PFSK-1 (cell line): ENCODE data around the gene DDI2.

ENCODE experiments used
- POLR2AphosphoS5 ChIP-seq: IDR thresholded peaks from 2 replicates; pipeline ENCODE4 v1.6.1; 2012; ENCODE audit warnings: low read depth, mild to moderate bottlenecking, control low read depth, low read length, moderate library complexity
- REST ChIP-seq, 2 experiments: IDR thresholded peaks; 2 replicates each; pipeline versions ENCODE4 v1.6.1 to v1.8.0; 2011 to 2012; ENCODE audit warnings: low read depth in 2 of 2, low read length in 2 of 2, control low read depth in 1 of 2, inconsistent platforms in 1 of 2, mild to moderate bottlenecking in 1 of 2, moderate library complexity in 1 of 2; ENCODE audit not compliant: insufficient read depth in 1 of 2
- SIN3A ChIP-seq: IDR thresholded peaks from 2 replicates; pipeline ENCODE4 v1.6.1; 2012; ENCODE audit warnings: mild to moderate bottlenecking, low read length, moderate library complexity, borderline replicate concordance; ENCODE audit not compliant: insufficient read depth
- TAF1 ChIP-seq: IDR thresholded peaks from 2 replicates; pipeline ENCODE4 v1.6.1; 2012; ENCODE audit warnings: low read length, control low read depth, borderline replicate concordance; ENCODE audit not compliant: insufficient read depth

- TF ChIP-seq REST (IDR thresholded peaks at IDR 0.05; ENCODE audit: insufficient read depth in 1 of 2, low read depth in 2 of 2, low read length in 2 of 2) = no peak
- TF ChIP-seq POLR2AphosphoS5 = no peak
- no peak for TF ChIP-seq TAF1
- no peak for TF ChIP-seq SIN3A
Observed at GRCh38 chr1:15717418-15718125, 100.3 kb downstream of the DDI2 start.
